ENCODE measurements around the gene NFAT5.

Gene NFAT5

GRCh38 chr16:69651217-69651616, 85.5 kb downstream of the NFAT5 start:
- no peak for DNase-seq

- DNase-seq = no peak
These were observed 88.6 kb downstream of the NFAT5 start for GRCh38 chr16:69654280-69654931.

- no peak for DNase-seq
These were observed 94.4 kb downstream of the NFAT5 start for GRCh38 chr16:69660166-69660565.

GRCh38 chr16:69662901-69663300, 97.1 kb downstream of the NFAT5 start:
- no peak for DNase-seq

- no peak for DNase-seq
These were observed 98.1 kb downstream of the NFAT5 start for GRCh38 chr16:69663846-69664245.

GRCh38 chr16:69669577-69669976, 103.8 kb downstream of the NFAT5 start:
- no peak for DNase-seq

- DNase-seq = no peak
These were observed 106.7 kb downstream of the NFAT5 start for GRCh38 chr16:69672315-69672997.

GRCh38 chr16:69672998-69673713, 107.4 kb downstream of the NFAT5 start:
- DNase-seq = no peak

- no peak for DNase-seq
These were observed 114.6 kb downstream of the NFAT5 start for GRCh38 chr16:69680358-69680757.

- DNase-seq = no peak
These were observed 122.8 kb downstream of the NFAT5 start for GRCh38 chr16:69688589-69688988.

- DNase-seq = no peak
These were observed 126.5 kb downstream of the NFAT5 start for GRCh38 chr16:69691980-69692911.

- no peak for DNase-seq
These were observed 128.2 kb downstream of the NFAT5 start for GRCh38 chr16:69693916-69694315.

GRCh38 chr16:69698404-69698803, 132.6 kb downstream of the NFAT5 start:
- DNase-seq = no peak

- DNase-seq = no peak
These were observed 134.1 kb downstream of the NFAT5 start for GRCh38 chr16:69699915-69700314.

GRCh38 chr16:69701452-69701851, 135.7 kb downstream of the NFAT5 start:
- DNase-seq = no peak

GRCh38 chr16:69701866-69702265, 136.1 kb downstream of the NFAT5 start:
- DNase-seq = no peak

- no peak for DNase-seq
These were observed 137.9 kb downstream of the NFAT5 start for GRCh38 chr16:69703638-69704037.

- DNase-seq = no peak
These were observed 140.6 kb downstream of the NFAT5 start for GRCh38 chr16:69706256-69706974.

GRCh38 chr16:69706975-69707340, 141.2 kb downstream of the NFAT5 start:
- DNase-seq = no peak

- no peak for DNase-seq
These were observed 142.3 kb downstream of the NFAT5 start for GRCh38 chr16:69707920-69708683.

GRCh38 chr16:69709456-69710084, 143.8 kb downstream of the NFAT5 start:
- peak; percentile 85 for DNase-seq
